ENCODE data around the gene CTBP1. TPM values are rescaled to one million over a fixed set of nuclear protein-coding genes. Genes with fewer than 3 reads are reported as not detected.
A peak's percentile ranks its signal among the peaks of the same experiment; 100 is the strongest.

The CTBP1 gene
- total and polyA plus RNA-seq, 2 of the 8 experiments (the other 6 are each of a cell fraction or from before 2014, with no cell fraction given) = 128 to 185 TPM

- Histone ChIP-seq H3K4me1 (replicated peaks in 1 of 4; ENCODE audit: control insufficient read depth in 3 of 4, insufficient read depth in 4 of 4, low read length in 3 of 4) (peaks cover 6 to 30% (median 18%) of the 10 kb centered on the region in 4 experiments), H2BK12ac (ENCODE audit: low read depth, low read length) (no peak overlapping the region), H3K14ac (ENCODE audit: insufficient read length) (no peak overlapping the region), H3K79me1 (ENCODE audit: low read depth, low read length) (peaks cover 32% of the 10 kb centered on the region), H3K4me3 (ENCODE audit: extremely low read depth in 1 of 4, insufficient read depth in 2 of 4, low read depth in 3 of 4, low read length in 4 of 4) (no peak overlapping the region), H3K18ac (ENCODE audit: extremely low read depth, low read length) (no peak overlapping the region), H2BK20ac (ENCODE audit: low read length) (no peak overlapping the region), H2BK5ac (ENCODE audit: low read depth, low read length) (peak overlapping the region; percentile 71; the same call in 1 of the 2 replicates), H3K23me2 (ENCODE audit: low read depth, low read length) (peaks cover 8% of the 10 kb centered on the region; the same call in 1 of the 2 replicates), H4K91ac (replicated peaks; ENCODE audit: insufficient read length, low read length) (no peak overlapping the region), H2AK5ac (ENCODE audit: low read depth, low read length) (no peak overlapping the region), H3K79me2 (ENCODE audit: control insufficient read depth in 1 of 2, insufficient read depth in 2 of 2, low read length in 2 of 2) (peaks cover 41 to 88% of the 10 kb centered on the region in 2 experiments), H3K4ac (replicated peaks; ENCODE audit: insufficient read length, low read depth, low read length) (no peak overlapping the region), H3K23ac (ENCODE audit: insufficient read length) (no peak overlapping the region), H4K8ac (ENCODE audit: extremely low read depth, insufficient read depth, low read length) (peak overlapping the region; percentile 28; the same call in 1 of the 2 replicates), H2BK120ac (replicated peaks; ENCODE audit: low read depth, low read length) (no peak overlapping the region), H2BK15ac (ENCODE audit: low read length) (no peak overlapping the region), H4K5ac (ENCODE audit: insufficient read length, low read depth, low read length) (no peak overlapping the region), H3K4me2 (ENCODE audit: insufficient read depth in 1 of 2, low read depth in 2 of 2, low read length in 2 of 2) (0 out of 4 replicates have a peak overlapping the region, but pooled peaks of 1 of the 2 experiments have one; percentile 20), H3K56ac (replicated peaks; ENCODE audit: insufficient read length, low read depth, low read length) (no peak overlapping the region), H2AFZ (ENCODE audit: low read length) (no peak overlapping the region), H3K9ac (replicated peaks in 1 of 4; ENCODE audit: extremely low read depth in 1 of 4, low read depth in 3 of 4, low read length in 3 of 4) (no peak overlapping the region; a peak in 1 of 7 replicates), H3K9me3 (ENCODE audit: insufficient read depth in 2 of 2, low read depth in 1 of 2, low read length in 1 of 2) (no peaks in the 10 kb centered on the region), H3K27ac (ENCODE audit: low read depth, low read length) (no peak overlapping the region), H3K27me3 (replicated peaks in 1 of 4; ENCODE audit: control insufficient read depth in 3 of 4, extremely low read depth in 1 of 4, insufficient read depth in 3 of 4, low read length in 3 of 4) (no peaks in the 10 kb centered on the region), H4K20me1 (replicated peaks in 1 of 2; ENCODE audit: control insufficient read depth in 1 of 2, insufficient read depth in 2 of 2, low read length in 2 of 2) (peaks cover 37% of the 10 kb centered on the region in 2 experiments), H3K36me3 (ENCODE audit: control insufficient read depth in 2 of 4, insufficient read depth in 4 of 4, low read length in 3 of 4) (peaks cover 0 to 15% (median 2%) of the 10 kb centered on the region in 4 experiments; a peak in 3 of 8 replicates)
- TF ChIP-seq FOSL1 (IDR thresholded peaks at IDR 0.05; ENCODE audit: insufficient read depth, low read depth, low read length) = no peak
- no peak for TF ChIP-seq JUND (IDR thresholded peaks at IDR 0.05; ENCODE audit: low read length)
- TF ChIP-seq CTCF (IDR thresholded peaks at IDR 0.05; ENCODE audit: control extremely low read depth in 1 of 3, insufficient read depth in 1 of 3, low read depth in 1 of 3, low read length in 3 of 3) = no peak
- TF ChIP-seq GABPA (IDR thresholded peaks at IDR 0.05; ENCODE audit: borderline replicate concordance, insufficient read depth, low read length) = no peak
- no peak for TF ChIP-seq RXRA (IDR thresholded peaks at IDR 0.05; ENCODE audit: insufficient read depth, low read depth, low read length)
- no peak for TF ChIP-seq HDAC6 (IDR thresholded peaks at IDR 0.05; ENCODE audit: low read depth, low read length)
- TF ChIP-seq ATF2 (IDR thresholded peaks at IDR 0.05; ENCODE audit: low read length) = no peak
- TF ChIP-seq RAD21 (IDR thresholded peaks at IDR 0.05 in 1 of 2, conservative IDR thresholded peaks at IDR 0.05 in 1 of 2; ENCODE audit: low read depth in 2 of 2, low read length in 2 of 2) = no peak
- DNase-seq (ENCODE audit: low read depth in 1 of 2, low spot score in 2 of 2) = no peak
- ChIA-PET CTCF (ENCODE audit: partially characterized antibody) (interaction anchor here (0.5 to 1.0 kb wide), 4 partner anchors 57 to 1064 kb away, joined by 3 read pairs; no protein-coding TSS in a partner anchor), POLR2A (ENCODE audit: partially characterized antibody) (interaction anchor here (1.4 to 1.6 kb wide), 3 partner anchors 10 to 52 kb away, joined by 4 to 5 read pairs (median 4); partner anchors contain the start of gene UVSSA)
- FAIRE-seq = no peak
- 95% methylated on average over 15 of the region's 15 CpGs; no CpG with 5 or more reads in 1 of the 2 experiments for WGBS, 2 experiments (ENCODE audit: extremely low coverage in 1 of 2, insufficient coverage in 1 of 2, insufficient read length in 1 of 2, insufficient replicate concordance in 2 of 2, low coverage in 1 of 2, low lambda C conversion rate in 2 of 2, missing lambda C conversion rate in 1 of 2)
Measured at GRCh38 chr4:1293991-1294390, 45.1 kb upstream of the CTBP1 start.
